Small intestine (tissue), 7 donors: Measurements from ENCODE around the gene HS3ST3B1. TPM values are rescaled to one million over a fixed set of nuclear protein-coding genes. Genes with fewer than 3 reads are reported as not detected.
A peak's percentile ranks its signal among the peaks of the same experiment; 100 is the strongest.

Source experiments
- DNase-seq, 2 donors: peaks; one replicate each; pipeline versions ENCODE4 v3.0.0 to v3.0.0-alpha.2; 2013
- FAIRE-seq: peaks from 2 replicates; lab custom pipeline; 2012; peaks lifted over from hg19 to GRCh38; lab: Jason Lieb, UNC
- H3K27ac ChIP-seq, 3 donors: one replicate each; pipeline ENCODE4 v1.5.1; 2013; ENCODE audit warnings: low read length in 2 of 3, mild to moderate bottlenecking in 2 of 3, control low read depth in 1 of 3, inconsistent platforms in 1 of 3, low read depth in 1 of 3, moderate library complexity in 1 of 3
- H3K27me3 ChIP-seq, 3 donors: one replicate each; pipeline ENCODE4 v1.6.1; 2013; ENCODE audit warnings: low read length in 3 of 3, inconsistent platforms in 1 of 3; ENCODE audit not compliant: control insufficient read depth in 3 of 3, insufficient read depth in 3 of 3
- H3K36me3 ChIP-seq, 3 donors: one replicate each; pipeline ENCODE4 v1.6.1; 2013; ENCODE audit warnings: low read length in 3 of 3, inconsistent platforms in 1 of 3, low read depth in 1 of 3, mild to moderate bottlenecking in 1 of 3, moderate library complexity in 1 of 3; ENCODE audit not compliant: control insufficient read depth in 3 of 3, insufficient read depth in 2 of 3
- H3K4me1 ChIP-seq, 3 donors: one replicate each; pipeline ENCODE4 v1.6.1; 2013; ENCODE audit warnings: low read length in 2 of 3, inconsistent platforms in 1 of 3, low read depth in 1 of 3, mild to moderate bottlenecking in 1 of 3, moderate library complexity in 1 of 3; ENCODE audit not compliant: control insufficient read depth in 3 of 3, insufficient read depth in 2 of 3
- H3K4me3 ChIP-seq, 3 donors: one replicate each; pipeline ENCODE4 v1.5.1; 2013; ENCODE audit warnings: low read length in 3 of 3, control low read depth in 1 of 3, inconsistent platforms in 1 of 3, low read depth in 1 of 3, mild to moderate bottlenecking in 1 of 3, moderate library complexity in 1 of 3
- H3K9me3 ChIP-seq, 2 donors: one replicate each; pipeline ENCODE4 v1.6.1; 2013; ENCODE audit warnings: low read depth in 1 of 2, low read length in 1 of 2; ENCODE audit not compliant: control insufficient read depth in 2 of 2, insufficient read depth in 1 of 2
- WGBS, 3 donors: extraction: QIAGEN DNeasy Blood & Tissue Kit; methylation state at CpG; one replicate each; pipeline ENCODE4 v1.1.7; 2013; 5-methylcytosine and 5-hydroxymethylcytosine counted together
- polyA plus RNA-seq, 4 donors: library from polyadenylated mRNA; stranded (reverse) in 3 of 4; unstranded in 1 of 4; fragments of 200-250 nt in 3 of 4; fragments of 120-200 nt in 1 of 4; gene quantifications; one replicate each; pipeline versions ENCODE4 v1.2.1 to v1.2.3, GENCODE V29; 2013
- donor health status: healthy with polysubstance abuse.
- donor health status: control.
- donor health status: control.
- donor health status: Bipolar disorder and iron deficiency.
- donor health status: healthy.

HS3ST3B1 gene
- polyA plus RNA-seq, 4 donors, result 0.22 to 1.4 (median 0.70) TPM

- 54 to 65% (median 64%) methylated on average over 12 of the region's 12 CpGs for WGBS, 3 donors
- H3K27me3 ChIP-seq, result peaks cover 0 to 8% (median 0%) of the 10 kb centered on the region in 3 donors
- peaks cover 0 to 4% (median 0%) of the 10 kb centered on the region in 3 donors for H3K4me1 ChIP-seq
- no peak for FAIRE-seq
- H3K27ac ChIP-seq, result no peak overlapping the region
- DNase-seq, result no peak
- H3K4me3 ChIP-seq, result no peak overlapping the region
- no peaks in the 10 kb centered on the region for H3K36me3 ChIP-seq
- no peaks in the 10 kb centered on the region for H3K9me3 ChIP-seq
Measured at GRCh38 chr17:14340857-14341754, 40.2 kb downstream of the HS3ST3B1 start.

- peaks cover 0 to 4% (median 0%) of the 10 kb centered on the region in 3 donors for H3K4me1 ChIP-seq
- 32 to 50% (median 45%) methylated on average over 5 of the region's 5 CpGs for WGBS, 3 donors
- H3K9me3 ChIP-seq, result no peaks in the 10 kb centered on the region
- DNase-seq, result no peak
- H3K27me3 ChIP-seq, result peaks cover 0 to 8% (median 0%) of the 10 kb centered on the region in 3 donors
- no peak overlapping the region for H3K27ac ChIP-seq
- H3K4me3 ChIP-seq, result no peak overlapping the region
- no peaks in the 10 kb centered on the region for H3K36me3 ChIP-seq
- FAIRE-seq, result no peak
Measured at GRCh38 chr17:14341866-14342265, 41.0 kb downstream of the HS3ST3B1 start.

GRCh38 chr17:14346801-14347200 is 45.9 kb downstream of the HS3ST3B1 start:
- WGBS, 3 donors, result 79 to 88% (median 83%) methylated on average over 6 of the region's 6 CpGs
- peaks cover 0 to 1% (median 0%) of the 10 kb centered on the region in 3 donors for H3K27me3 ChIP-seq
- FAIRE-seq (no peak), DNase-seq (no peak)
- no peaks in the 10 kb centered on the region for H3K9me3 ChIP-seq
- H3K4me3 ChIP-seq, result no peak overlapping the region
- H3K27ac ChIP-seq, result no peak overlapping the region
- no peaks in the 10 kb centered on the region for H3K4me1 ChIP-seq
- H3K36me3 ChIP-seq, result no peaks in the 10 kb centered on the region

- Histone ChIP-seq H3K9me3 (no peaks in the 10 kb centered on the region), H3K27ac (peak overlapping the region in 1 of 3 donors; percentile 70), H3K27me3 (no peaks in the 10 kb centered on the region), H3K36me3 (no peaks in the 10 kb centered on the region), H3K4me1 (no peaks in the 10 kb centered on the region), H3K4me3 (no peak overlapping the region)
- FAIRE-seq (no peak), DNase-seq (no peak)
- WGBS, 3 donors, result 78 to 89% (median 86%) methylated on average over 3 of the region's 3 CpGs
Measured at GRCh38 chr17:14351493-14351892, 50.6 kb downstream of the HS3ST3B1 start.

- WGBS, 3 donors, result 73 to 96% (median 92%) methylated on average over 2 of the region's 2 CpGs
- Histone ChIP-seq H3K36me3 (no peaks in the 10 kb centered on the region), H3K27me3 (no peaks in the 10 kb centered on the region), H3K27ac (peak overlapping the region in 1 of 3 donors; percentile 70), H3K4me1 (no peaks in the 10 kb centered on the region), H3K9me3 (no peaks in the 10 kb centered on the region), H3K4me3 (no peak overlapping the region)
- FAIRE-seq (no peak), DNase-seq (no peak)
Measured at GRCh38 chr17:14352136-14352535, 51.3 kb downstream of the HS3ST3B1 start.

GRCh38 chr17:14353861-14354474 is 53.1 kb downstream of the HS3ST3B1 start:
- Histone ChIP-seq H3K27me3 (no peaks in the 10 kb centered on the region), H3K27ac (peak overlapping the region in 1 of 3 donors; percentile 6), H3K36me3 (no peaks in the 10 kb centered on the region), H3K9me3 (no peaks in the 10 kb centered on the region), H3K4me1 (no peaks in the 10 kb centered on the region), H3K4me3 (no peak overlapping the region)
- 52 to 65% (median 64%) methylated on average over 5 of the region's 5 CpGs for WGBS, 3 donors
- FAIRE-seq (no peak), DNase-seq (no peak)

GRCh38 chr17:14354807-14355206 is 53.9 kb downstream of the HS3ST3B1 start:
- H3K4me1 ChIP-seq, result no peaks in the 10 kb centered on the region
- FAIRE-seq (no peak), DNase-seq (no peak)
- H3K27me3 ChIP-seq, result no peaks in the 10 kb centered on the region
- WGBS, 3 donors, result 86 to 94% (median 88%) methylated on average over 2 of the region's 2 CpGs
- H3K36me3 ChIP-seq, result no peaks in the 10 kb centered on the region
- no peak overlapping the region for H3K4me3 ChIP-seq
- peak overlapping the region in 1 of 3 donors; percentile 2 for H3K27ac ChIP-seq
- no peaks in the 10 kb centered on the region for H3K9me3 ChIP-seq

GRCh38 chr17:14355556-14355955 is 54.7 kb downstream of the HS3ST3B1 start:
- Histone ChIP-seq H3K4me3 (no peak overlapping the region), H3K27ac (no peak overlapping the region), H3K9me3 (no peaks in the 10 kb centered on the region), H3K27me3 (no peaks in the 10 kb centered on the region), H3K4me1 (no peaks in the 10 kb centered on the region), H3K36me3 (no peaks in the 10 kb centered on the region)
- DNase-seq (no peak), FAIRE-seq (no peak)
